Type B pancreatic cell (in vitro differentiated cells): ENCODE measurements around the gene MAPK12. TPM values are rescaled to one million over a fixed set of nuclear protein-coding genes. Genes with fewer than 3 reads are reported as not detected.

Source experiments
- DNase-seq: peaks from one replicate; pipeline ENCODE4 v3.0.0; 2021; ENCODE audit warnings: mixed read lengths; ENCODE audit not compliant: unreplicated experiment; ENCODE audit errors: extremely low spot score
- H3K27ac Mint-ChIP-seq: 2 replicates; pipeline ENCODE4 v1.8.0; 2021; ENCODE audit warnings: mild to moderate bottlenecking, mixed read lengths
- H3K27me3 Mint-ChIP-seq: 2 replicates; pipeline ENCODE4 v1.8.0; 2021; ENCODE audit warnings: mixed read lengths
- H3K36me3 Mint-ChIP-seq: 2 replicates; pipeline ENCODE4 v1.8.0; 2021; ENCODE audit warnings: mixed read lengths
- H3K4me1 Mint-ChIP-seq: one replicate; pipeline ENCODE4 v1.8.0; 2021; ENCODE audit warnings: mixed read lengths; ENCODE audit not compliant: unreplicated experiment
- H3K4me3 Mint-ChIP-seq: 2 replicates; pipeline ENCODE4 v1.8.0; 2021; ENCODE audit warnings: mild to moderate bottlenecking, mixed read lengths
- H3K9me3 Mint-ChIP-seq: 2 replicates; pipeline ENCODE4 v1.8.0; 2021; ENCODE audit warnings: mixed read lengths
- total RNA-seq: library from RNA; stranded (reverse); gene quantifications from 2 replicates; pipeline ENCODE4 v1.2.1, GENCODE V29; 2021; ENCODE audit warnings: low replicate concordance
- TF ChIP-seq, protein P1 (sequence below): fragments of 200-600 bp; sonication (generic); conservative IDR thresholded peaks from 2 replicates; pipeline ENCODE4 v1.5.0; 2021; ENCODE audit warnings: antibody characterized with exemption, mild to moderate bottlenecking

MAPK12 gene
- total RNA-seq, 1 donor from 2014 or later, result 31.3 TPM

- H3K36me3 Mint-ChIP-seq, result no peaks in the 10 kb centered on the region
- H3K9me3 Mint-ChIP-seq, result no peaks in the 10 kb centered on the region
- no peaks in the 10 kb centered on the region for H3K27me3 Mint-ChIP-seq
- TF ChIP-seq, protein P1, sequence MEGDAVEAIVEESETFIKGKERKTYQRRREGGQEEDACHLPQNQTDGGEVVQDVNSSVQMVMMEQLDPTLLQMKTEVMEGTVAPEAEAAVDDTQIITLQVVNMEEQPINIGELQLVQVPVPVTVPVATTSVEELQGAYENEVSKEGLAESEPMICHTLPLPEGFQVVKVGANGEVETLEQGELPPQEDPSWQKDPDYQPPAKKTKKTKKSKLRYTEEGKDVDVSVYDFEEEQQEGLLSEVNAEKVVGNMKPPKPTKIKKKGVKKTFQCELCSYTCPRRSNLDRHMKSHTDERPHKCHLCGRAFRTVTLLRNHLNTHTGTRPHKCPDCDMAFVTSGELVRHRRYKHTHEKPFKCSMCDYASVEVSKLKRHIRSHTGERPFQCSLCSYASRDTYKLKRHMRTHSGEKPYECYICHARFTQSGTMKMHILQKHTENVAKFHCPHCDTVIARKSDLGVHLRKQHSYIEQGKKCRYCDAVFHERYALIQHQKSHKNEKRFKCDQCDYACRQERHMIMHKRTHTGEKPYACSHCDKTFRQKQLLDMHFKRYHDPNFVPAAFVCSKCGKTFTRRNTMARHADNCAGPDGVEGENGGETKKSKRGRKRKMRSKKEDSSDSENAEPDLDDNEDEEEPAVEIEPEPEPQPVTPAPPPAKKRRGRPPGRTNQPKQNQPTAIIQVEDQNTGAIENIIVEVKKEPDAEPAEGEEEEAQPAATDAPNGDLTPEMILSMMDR, result no peak
- H3K4me3 Mint-ChIP-seq, result peak overlapping the region; percentile 71
- H3K27ac Mint-ChIP-seq, result no peak overlapping the region
- no peak for DNase-seq
- H3K4me1 Mint-ChIP-seq, result peaks cover 4% of the 10 kb centered on the region
Measured at GRCh38 chr22:50248196-50249081, 13.0 kb downstream of the MAPK12 start.

- Mint-ChIP-seq H3K27ac (peak overlapping the region; percentile 62), H3K27me3 (no peaks in the 10 kb centered on the region), H3K4me3 (peak overlapping the region; percentile 71), H3K4me1 (peaks cover 4% of the 10 kb centered on the region), H3K36me3 (no peaks in the 10 kb centered on the region), H3K9me3 (no peaks in the 10 kb centered on the region)
- DNase-seq, result no peak
- TF ChIP-seq, protein P1, result no peak
Measured at GRCh38 chr22:50247748-50248147, 13.7 kb downstream of the MAPK12 start.

DNA sequence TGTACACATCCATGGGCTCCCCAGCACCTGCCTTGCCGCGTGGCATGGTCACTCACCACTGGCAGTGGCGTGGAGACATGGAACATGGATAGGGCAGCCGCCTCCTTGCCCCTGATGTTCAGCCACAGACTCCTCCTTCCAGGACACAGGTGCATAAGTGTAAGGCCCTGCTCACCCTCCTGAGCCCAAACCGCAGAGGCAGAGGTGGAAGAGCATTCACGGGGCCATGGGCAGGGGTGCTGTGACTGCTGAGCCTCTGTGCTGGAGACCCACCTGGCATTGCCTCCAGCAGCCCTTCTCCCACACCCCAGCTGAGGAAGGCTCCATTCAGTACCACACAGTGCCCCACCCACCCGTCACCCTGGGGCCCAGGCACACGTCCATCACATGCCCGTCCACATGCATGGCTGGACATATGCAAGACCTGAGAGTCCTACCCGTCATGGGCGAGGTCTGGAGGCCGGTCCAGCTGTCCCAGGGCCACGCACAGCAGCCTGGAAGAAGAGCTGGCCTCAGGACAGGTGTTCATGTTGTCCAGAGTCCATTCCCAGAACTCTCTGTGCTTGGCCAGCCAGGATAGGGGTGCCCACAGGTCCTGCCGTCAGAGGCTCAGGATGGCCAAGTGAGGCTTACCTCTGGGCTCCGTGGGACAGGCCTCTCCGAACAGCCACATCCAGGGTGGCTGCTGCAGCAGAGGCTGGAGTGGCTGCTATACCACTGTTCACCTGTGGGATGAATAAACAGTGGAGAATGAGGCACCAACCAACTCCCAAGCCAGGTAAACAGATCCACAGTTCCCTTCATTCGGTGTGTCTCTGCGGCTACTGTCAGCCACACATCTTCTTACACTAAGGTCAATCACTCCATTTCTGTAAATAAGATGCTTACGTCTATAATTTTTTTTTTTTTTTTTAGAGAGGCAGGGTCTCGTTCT lies 15.0 kb downstream of the MAPK12 start:
- peaks cover 11% of the 10 kb centered on the region for H3K4me1 Mint-ChIP-seq
- H3K9me3 Mint-ChIP-seq, result no peaks in the 10 kb centered on the region
- H3K4me3 Mint-ChIP-seq, result peak overlapping the region; percentile 97
- no peaks in the 10 kb centered on the region for H3K36me3 Mint-ChIP-seq
- no peaks in the 10 kb centered on the region for H3K27me3 Mint-ChIP-seq
- peak overlapping the region; percentile 62 for H3K27ac Mint-ChIP-seq
- TF ChIP-seq, protein P1, result peak; percentile 42
- no peak for DNase-seq

- no peak for DNase-seq
- H3K27ac Mint-ChIP-seq, result peak overlapping the region; percentile 98
- TF ChIP-seq, protein P1, result no peak
- peaks cover 4% of the 10 kb centered on the region for H3K36me3 Mint-ChIP-seq
- H3K9me3 Mint-ChIP-seq, result no peaks in the 10 kb centered on the region
- no peaks in the 10 kb centered on the region for H3K27me3 Mint-ChIP-seq
- H3K4me3 Mint-ChIP-seq, result peak overlapping the region; percentile 97
- H3K4me1 Mint-ChIP-seq, result peaks cover 18% of the 10 kb centered on the region
Measured at GRCh38 chr22:50245214-50246072, 16.0 kb downstream of the MAPK12 start.
